ENCODE measurements around the gene SLC25A34. TPM values are rescaled to one million over a fixed set of nuclear protein-coding genes. Genes with fewer than 3 reads are reported as not detected.

The SLC25A34 gene
- total RNA-seq, 4 donors from 2014 or later, result 0.98 to 2.6 (median 2.0) TPM

DNA sequence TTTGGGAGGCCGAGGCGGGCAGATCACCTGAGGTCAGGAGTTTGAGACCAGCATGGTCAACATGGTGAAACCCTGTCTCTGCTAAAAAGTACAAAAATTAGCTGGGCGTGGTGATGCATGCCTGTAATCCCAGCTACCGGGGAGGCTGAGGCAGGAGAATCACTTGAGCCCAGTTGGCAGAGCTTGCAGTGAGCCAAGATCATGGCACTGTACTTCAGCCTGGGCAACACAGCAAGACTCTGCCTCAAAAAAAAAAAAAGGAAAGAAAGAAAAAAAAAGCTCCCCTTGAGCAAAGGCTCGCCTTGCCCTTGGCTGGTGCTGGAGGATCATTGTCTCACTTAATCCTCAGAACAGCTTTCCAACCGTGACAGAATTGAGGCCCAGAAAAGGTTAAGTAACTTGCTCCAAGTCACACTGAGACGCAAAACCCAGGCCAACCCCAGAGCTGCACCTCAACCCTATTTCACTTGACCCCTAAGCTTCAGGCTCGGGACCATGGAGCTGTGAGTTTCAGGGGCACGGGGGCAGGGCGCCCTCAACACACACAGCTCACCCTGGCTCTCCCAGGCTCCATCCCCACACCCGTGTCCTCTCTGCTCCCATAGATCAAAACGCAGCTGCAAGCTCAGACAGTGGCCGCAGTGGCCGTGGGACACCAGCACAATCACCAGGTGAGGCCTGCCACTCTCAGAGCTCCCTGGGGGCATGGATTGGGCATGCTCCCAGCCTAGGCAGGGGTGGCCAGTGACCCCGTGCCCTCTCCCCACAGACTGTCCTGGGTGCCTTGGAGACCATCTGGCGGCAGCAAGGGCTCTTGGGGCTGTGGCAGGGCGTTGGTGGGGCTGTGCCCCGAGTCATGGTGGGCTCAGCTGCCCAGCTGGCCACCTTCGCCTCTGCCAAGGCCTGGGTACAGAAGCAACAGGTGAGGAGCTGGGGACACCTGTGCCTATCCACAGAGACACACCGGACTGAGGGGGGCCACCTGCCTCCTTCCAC, 1.6 kb downstream of the SLC25A34 start:
- TF ChIP-seq, protein P1, sequence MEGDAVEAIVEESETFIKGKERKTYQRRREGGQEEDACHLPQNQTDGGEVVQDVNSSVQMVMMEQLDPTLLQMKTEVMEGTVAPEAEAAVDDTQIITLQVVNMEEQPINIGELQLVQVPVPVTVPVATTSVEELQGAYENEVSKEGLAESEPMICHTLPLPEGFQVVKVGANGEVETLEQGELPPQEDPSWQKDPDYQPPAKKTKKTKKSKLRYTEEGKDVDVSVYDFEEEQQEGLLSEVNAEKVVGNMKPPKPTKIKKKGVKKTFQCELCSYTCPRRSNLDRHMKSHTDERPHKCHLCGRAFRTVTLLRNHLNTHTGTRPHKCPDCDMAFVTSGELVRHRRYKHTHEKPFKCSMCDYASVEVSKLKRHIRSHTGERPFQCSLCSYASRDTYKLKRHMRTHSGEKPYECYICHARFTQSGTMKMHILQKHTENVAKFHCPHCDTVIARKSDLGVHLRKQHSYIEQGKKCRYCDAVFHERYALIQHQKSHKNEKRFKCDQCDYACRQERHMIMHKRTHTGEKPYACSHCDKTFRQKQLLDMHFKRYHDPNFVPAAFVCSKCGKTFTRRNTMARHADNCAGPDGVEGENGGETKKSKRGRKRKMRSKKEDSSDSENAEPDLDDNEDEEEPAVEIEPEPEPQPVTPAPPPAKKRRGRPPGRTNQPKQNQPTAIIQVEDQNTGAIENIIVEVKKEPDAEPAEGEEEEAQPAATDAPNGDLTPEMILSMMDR (IDR thresholded peaks at IDR 0.05), result no peak
- no peak for TF ChIP-seq POLR2A (IDR thresholded peaks at IDR 0.05)
- Histone ChIP-seq H3K27me3 (no peaks in the 10 kb centered on the region), H3K36me3 (peaks cover 10 to 13% of the 10 kb centered on the region in 2 donors), H3K4me3 (replicated peaks in 1 of 3) (no peak overlapping the region), H3K4me1 (peaks cover 20 to 57% of the 10 kb centered on the region in 2 donors), H3K9me3 (no peaks in the 10 kb centered on the region), H3K27ac (peak overlapping the region in 1 of 3 donors; percentile 87)
- DNase-seq, result no peak
- intact Hi-C loops (cut with DNase I), result no loop called here
- 74 to 84% methylated on average over 7 to 14 of the region's 20 CpGs for WGBS, 2 donors

DNA sequence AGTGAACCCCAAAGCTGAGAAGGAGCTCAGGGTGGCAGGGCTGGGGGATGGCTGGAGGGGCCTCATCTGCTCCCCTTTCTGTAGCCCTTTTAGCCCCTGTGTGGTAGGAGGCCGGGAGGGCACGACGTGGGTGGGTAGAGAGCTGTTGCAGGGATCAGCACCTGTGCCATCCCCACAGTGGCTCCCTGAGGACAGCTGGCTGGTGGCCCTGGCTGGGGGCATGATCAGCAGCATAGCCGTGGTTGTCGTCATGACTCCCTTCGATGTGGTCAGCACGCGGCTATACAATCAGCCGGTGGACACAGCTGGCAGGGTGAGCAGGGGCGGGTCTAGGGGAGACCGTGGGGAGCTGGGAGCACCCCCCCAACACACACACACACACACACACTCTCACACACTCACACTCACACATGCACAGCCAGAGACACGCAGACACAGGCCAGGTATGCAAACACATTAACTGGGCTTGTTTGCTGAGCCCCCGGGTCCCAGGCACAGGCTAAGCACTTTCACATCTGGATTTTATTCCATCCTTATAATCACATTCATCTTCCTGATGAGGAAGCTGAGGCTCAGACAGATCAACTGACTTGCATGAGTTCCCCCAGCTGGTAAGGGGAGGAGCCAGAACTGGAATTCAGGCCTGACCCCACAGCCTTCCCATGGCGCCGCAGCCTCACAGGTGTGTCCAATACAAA, 2.5 kb downstream of the SLC25A34 start:
- no peak for DNase-seq
- TF ChIP-seq, protein P1 (IDR thresholded peaks at IDR 0.05), result no peak
- no peak for TF ChIP-seq POLR2A (IDR thresholded peaks at IDR 0.05)
- H3K4me1 ChIP-seq, result peaks cover 17 to 47% of the 10 kb centered on the region in 2 donors
- H3K9me3 ChIP-seq, result no peaks in the 10 kb centered on the region
- 90 to 94% methylated on average over 2 to 10 of the region's 15 CpGs for WGBS, 2 donors
- H3K27ac ChIP-seq, result peak overlapping the region in 1 of 3 donors; percentile 1
- H3K4me3 ChIP-seq (replicated peaks in 1 of 3), result no peak overlapping the region
- intact Hi-C loops (cut with DNase I), result no loop called here
- H3K27me3 ChIP-seq, result no peaks in the 10 kb centered on the region
- H3K36me3 ChIP-seq, result peaks cover 9 to 13% of the 10 kb centered on the region in 2 donors

DNA sequence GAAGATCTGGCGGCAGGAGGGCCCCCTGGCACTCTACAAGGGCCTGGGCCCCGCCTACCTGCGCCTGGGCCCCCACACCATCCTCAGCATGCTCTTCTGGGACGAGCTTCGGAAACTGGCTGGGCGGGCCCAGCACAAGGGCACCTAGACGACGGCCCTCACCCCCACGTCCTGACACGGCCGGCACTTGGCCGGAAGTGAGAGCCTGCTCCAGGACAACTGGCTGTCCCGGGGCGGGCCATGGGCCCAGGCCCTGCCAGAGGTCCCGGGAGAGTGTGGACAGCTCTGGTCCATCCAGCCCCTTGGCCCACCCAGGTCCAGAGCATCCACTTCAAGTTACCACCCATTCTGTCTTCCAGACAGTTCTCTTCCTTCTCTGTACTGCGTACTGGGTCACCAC, 3.2 kb downstream of the SLC25A34 start:
- no peak for DNase-seq
- H3K9me3 ChIP-seq, result no peaks in the 10 kb centered on the region
- intact Hi-C loops (cut with DNase I), result no loop called here
- H3K36me3 ChIP-seq, result peaks cover 2 to 7% of the 10 kb centered on the region in 2 donors
- WGBS, 2 donors, result 100% methylated on average over 2 to 11 of the region's 16 CpGs
- H3K27ac ChIP-seq, result no peak overlapping the region
- TF ChIP-seq, protein P1 (IDR thresholded peaks at IDR 0.05), result no peak
- TF ChIP-seq POLR2A (IDR thresholded peaks at IDR 0.05), result no peak
- H3K27me3 ChIP-seq, result no peaks in the 10 kb centered on the region
- H3K4me1 ChIP-seq, result peaks cover 17 to 42% of the 10 kb centered on the region in 2 donors
- H3K4me3 ChIP-seq (replicated peaks in 1 of 3), result no peak overlapping the region

DNA sequence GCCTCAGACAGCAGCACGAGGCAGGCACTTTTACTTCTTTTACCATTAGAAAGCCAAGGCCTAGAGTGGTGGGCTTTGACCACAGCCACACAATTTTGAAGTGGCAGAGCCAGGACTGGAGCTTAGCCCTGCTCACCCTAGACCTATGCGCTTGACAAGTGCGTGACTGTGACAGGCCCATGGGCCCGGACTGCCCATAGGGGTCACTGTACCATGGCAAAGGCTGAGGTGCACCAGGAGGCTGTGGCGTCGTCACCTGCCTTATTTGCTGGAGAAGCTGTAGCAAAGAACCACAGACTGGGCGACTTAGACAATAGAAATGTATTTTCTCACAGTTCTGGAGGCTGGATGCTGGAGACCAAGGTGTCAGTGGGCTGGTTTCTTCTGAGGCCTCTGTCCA, 3.7 kb downstream of the SLC25A34 start:
- H3K9me3 ChIP-seq, result no peaks in the 10 kb centered on the region
- no peak overlapping the region for H3K4me3 ChIP-seq (replicated peaks in 1 of 3)
- no peaks in the 10 kb centered on the region for H3K27me3 ChIP-seq
- WGBS, 2 donors, result 95 to 97% methylated on average over 7 of the region's 7 CpGs
- no peak for DNase-seq
- H3K4me1 ChIP-seq, result peaks cover 17 to 40% of the 10 kb centered on the region in 2 donors
- no peak for TF ChIP-seq POLR2A (IDR thresholded peaks at IDR 0.05)
- TF ChIP-seq, protein P1 (IDR thresholded peaks at IDR 0.05), result no peak
- peaks cover 0 to 3% of the 10 kb centered on the region in 2 donors for H3K36me3 ChIP-seq
- H3K27ac ChIP-seq, result no peak overlapping the region
- intact Hi-C loops (cut with DNase I), result loop anchor here (5.0 kb wide), 1 partner anchor 142 kb away; no protein-coding TSS in a partner anchor

Data from thyroid gland (tissue), 4 donors.